Hematopoietic multipotent progenitor cell (in vitro differentiated cells): ENCODE results near the gene KCTD11. TPM values are rescaled to one million over a fixed set of nuclear protein-coding genes. Genes with fewer than 3 reads are reported as not detected.
A peak's percentile ranks its signal among the peaks of the same experiment; 100 is the strongest.
"Not testable (repeated sequence)": the region's sequence is repeated elsewhere in the genome, so short reads cannot be mapped to it uniquely, and the experiment has no call there.

ENCODE experiments used
- DNase-seq, 3 donors: peaks; one replicate each; pipeline ENCODE4 v3.0.0-alpha.2; 2011 to 2015; ENCODE audit warnings: low read depth in 2 of 3, low spot score in 2 of 3
- total RNA-seq: library from RNA; depleted of rRNA; stranded (reverse); fragments of >200 nt; gene quantifications from one replicate; pipeline ENCODE4 v1.2.3, GENCODE V29; 2012

KCTD11 gene
- total RNA-seq, 1 donor: 5.1 TPM

DNA sequence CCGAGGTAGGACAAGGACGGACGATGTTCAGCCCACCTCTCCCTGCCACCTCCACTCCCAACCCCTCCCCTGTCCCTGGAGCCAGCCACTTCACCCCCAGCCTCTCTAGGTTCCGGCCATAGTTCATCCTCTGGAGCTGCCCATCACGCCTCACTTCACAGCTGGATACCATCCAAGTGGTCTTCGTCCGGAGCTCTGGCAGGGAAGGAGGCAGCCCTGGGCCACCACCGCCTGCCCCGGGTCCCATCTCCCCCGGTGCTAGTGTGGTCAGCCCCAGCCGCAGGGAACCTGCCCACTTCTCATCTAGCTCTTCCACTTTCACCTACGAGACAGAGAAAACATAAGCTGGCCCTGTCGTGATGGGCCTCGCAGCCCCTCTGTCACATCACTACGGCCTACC lies 30.5 kb upstream of the KCTD11 start:
- no peak for DNase-seq

DNA sequence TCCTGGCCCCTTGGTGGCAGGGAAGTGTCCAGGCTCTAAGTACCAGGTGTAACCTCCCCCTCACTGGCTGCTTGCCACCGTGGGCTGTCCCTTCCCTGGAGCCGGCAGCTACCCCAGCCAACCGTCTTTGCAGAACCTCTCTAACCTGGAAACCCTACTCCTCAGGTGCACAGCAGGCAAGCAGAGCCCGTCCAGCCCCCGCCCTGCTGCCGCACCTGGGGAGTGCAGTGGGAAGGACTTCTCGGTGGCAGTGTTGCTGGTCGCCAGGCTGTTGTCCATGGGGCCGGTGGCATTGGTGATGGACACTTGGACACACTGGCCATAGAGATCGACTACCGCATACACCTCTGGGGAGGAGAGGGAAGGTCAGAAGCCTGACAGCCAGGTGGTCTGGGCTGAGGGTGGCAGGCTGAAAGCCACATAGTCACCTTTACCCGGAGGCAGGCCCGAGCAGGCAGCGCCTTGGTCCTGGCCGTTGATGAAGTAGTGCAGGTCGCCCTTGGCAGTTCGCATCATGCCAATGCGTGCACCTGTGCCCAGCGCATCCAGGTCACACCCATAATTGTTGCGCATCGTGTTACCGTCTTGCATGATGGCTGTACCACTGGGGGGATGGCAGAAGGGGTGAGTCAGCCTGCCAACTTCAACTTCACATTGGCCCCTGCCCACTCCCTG lies 29.3 kb upstream of the KCTD11 start:
- no peak for DNase-seq

DNA sequence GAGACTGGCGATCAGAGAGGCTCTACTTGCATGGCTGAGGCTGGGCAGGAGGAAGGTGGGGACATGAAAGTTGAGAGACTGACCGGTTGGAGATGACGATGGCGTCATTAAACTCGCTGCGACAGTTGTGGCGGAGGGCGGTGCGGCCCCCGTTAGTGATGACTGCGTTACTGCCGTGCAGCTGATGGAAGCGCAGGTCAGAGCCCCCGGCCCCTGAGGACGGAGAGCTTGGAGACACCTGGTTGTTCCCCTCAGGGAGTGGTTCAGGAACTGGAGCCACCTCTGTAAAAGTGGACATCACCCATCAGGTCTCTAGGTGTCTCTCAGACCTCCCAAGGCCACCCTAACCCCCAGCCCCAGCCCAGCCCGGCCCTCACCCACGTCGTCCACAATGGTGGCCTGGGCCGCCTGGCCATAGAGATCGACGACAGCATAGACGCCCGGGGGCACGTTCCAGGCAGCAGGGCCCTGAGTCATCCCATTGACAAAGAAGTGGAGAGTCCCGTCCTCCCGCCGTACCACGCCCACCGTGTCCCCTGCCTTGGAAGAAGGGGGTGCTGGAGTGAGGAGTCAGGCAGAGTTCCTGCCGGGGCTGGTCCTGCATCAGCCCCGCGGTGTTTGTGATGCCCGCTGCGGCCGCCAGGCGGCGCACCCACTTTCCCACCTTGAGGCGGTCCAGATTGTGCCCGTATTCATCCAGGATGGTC lies 28.1 kb upstream of the KCTD11 start:
- DNase-seq: peak; percentile 47 to 49 (median 48)

DNA sequence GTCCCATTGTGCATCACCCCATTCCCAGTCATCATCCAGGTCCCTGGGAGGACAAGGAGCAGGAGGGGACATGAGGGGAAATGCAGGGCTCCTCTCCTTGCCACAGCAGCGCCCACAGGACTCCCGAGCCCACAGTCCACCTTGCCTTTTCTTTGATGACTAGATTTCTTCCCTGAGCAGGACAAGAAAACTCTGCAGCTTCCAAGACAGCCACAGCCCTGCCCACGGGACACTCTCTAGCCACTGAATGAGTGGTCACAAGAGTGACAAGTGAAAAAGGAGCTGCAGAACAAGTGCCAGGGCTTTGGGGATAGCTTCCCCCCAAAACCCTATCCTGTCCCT lies 27.6 kb upstream of the KCTD11 start:
- no peak for DNase-seq

DNA sequence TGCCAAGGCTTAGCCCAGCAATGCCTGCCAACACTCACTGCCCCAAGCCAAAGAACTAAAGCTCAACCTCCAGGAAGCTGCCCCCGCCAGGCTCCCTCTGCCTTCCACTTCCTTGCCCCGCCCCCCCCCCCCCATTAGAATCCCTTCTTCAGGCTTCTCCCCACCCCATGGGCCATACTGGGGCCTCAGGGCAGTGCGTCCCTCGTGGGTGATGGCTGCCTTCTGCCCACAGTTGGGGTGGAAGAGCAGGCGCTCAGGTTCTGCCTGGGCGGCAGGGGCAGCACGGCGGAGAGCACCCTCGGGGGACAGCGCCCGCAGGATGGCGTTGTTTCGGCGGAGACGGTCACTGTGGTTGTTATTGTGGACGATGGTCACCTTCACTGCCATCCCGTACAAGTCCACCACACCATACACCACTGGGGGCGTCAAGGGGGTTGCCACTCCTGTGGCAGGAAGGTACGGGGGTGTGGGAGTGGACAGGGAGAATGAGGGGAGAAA lies 26.9 kb upstream of the KCTD11 start:
- DNase-seq: no peak

DNA sequence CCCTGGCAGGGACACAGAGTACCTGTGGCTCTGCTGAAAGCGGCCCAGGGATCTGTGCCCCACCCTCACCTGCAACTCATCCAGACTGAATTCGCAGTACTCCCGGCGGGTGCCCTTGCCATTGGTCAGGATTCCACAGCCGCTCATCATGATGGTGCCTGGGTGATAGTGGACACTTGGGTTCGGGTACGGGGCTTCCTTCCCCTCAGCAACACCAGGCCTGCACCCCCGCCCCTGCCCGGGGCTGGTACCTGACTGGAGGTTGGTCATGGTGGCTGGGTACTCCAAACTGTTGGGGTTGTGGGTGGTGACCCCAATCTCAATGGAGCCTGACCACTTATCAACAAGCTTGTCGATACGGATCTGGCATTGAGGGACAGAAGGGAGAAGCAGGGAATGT lies 25.8 kb upstream of the KCTD11 start:
- no peak for DNase-seq

DNA sequence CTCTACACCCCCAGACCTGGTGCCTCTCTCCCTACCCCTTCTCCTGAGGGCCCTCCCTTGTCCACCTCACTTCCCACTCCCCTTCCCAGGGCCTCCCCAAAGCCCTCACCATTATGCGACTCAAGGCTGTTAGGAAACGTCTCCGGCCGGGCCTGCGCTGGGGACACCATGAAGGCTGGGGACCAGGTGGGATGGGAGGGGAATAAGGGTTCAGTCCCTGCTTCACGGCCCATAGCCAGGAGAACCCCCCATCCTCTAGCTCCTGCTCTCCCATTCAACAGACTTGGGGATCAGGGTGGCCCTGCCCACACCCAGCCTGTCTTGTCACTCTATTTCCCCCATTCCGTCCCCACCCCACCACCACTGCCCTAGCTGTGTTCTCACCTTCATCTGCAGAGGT lies 24.9 kb upstream of the KCTD11 start:
- DNase-seq: no peak

DNA sequence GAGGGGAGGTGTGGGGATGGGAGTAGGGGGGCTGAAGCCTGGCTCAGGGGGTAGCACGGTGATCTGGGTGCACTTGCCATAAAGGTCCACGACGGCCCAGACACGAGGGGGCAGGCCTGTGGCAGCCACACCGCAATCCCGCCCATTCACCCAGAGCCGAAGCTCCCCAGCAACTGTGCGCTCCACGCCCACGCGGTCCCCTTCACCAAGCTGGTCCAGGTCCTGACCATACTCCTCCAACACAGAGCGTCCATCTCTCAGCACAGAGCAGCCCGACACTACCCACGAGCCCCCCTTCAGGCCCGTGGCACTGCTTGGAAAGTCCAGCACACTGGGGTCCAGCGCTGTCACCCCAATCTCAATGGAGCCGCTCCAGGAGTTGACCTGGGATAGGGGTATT lies 24.5 kb upstream of the KCTD11 start:
- no peak for DNase-seq

DNA sequence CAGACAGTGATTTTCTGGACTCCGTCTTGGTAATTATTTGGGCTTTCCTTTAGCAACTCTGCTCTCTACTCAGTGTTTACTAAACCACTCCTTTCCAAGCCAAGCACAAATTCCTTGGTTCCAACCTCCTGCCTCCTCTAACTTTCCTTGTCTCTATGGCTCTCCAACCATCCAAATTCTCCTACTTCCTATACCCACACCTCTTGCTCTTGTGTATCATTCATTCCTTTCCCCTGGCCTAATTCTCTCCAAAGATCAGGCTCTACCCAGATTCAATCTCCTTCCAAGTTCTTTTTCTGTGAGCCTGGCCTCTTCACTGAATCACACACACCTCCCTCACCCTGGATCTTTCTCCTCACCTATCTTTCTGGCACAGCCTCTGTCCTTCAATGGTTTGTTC lies 24.0 kb upstream of the KCTD11 start:
- DNase-seq: no peak

DNA sequence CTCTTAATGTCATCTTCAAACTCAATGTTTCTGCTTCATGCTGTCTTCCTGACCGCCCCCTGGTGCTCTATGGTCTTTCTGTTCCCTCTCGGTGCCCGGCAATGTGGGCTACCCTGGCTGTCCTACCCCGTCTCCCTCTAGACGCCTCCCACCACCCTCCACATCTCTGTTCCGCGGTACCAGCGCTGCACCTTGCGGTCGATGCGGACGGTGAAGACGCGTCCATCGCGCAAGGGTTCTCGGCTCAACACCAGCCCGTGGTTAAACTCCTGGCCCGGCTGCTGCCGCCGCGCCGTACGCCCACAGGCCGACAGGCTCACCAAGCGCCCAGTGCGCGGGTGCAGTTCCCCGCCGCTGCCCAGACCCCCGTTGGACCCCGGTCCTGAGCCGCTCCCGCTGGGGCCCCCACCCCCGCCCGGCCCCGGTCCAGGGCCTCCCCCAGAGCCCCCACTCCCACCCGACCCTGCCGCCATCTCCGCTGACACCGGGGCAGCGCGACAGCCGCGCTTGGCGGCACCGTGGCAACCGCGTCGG lies 23.1 kb upstream of the KCTD11 start, which contains the start of gene NEURL4:
Gene NEURL4 (minus strand): TSS at position 496 of the 534 bp plus-strand sequence. CDS start 23 bp downstream, at position 473.
- DNase-seq: peak in 2 of 3 donors; percentile 34 to 46

DNA sequence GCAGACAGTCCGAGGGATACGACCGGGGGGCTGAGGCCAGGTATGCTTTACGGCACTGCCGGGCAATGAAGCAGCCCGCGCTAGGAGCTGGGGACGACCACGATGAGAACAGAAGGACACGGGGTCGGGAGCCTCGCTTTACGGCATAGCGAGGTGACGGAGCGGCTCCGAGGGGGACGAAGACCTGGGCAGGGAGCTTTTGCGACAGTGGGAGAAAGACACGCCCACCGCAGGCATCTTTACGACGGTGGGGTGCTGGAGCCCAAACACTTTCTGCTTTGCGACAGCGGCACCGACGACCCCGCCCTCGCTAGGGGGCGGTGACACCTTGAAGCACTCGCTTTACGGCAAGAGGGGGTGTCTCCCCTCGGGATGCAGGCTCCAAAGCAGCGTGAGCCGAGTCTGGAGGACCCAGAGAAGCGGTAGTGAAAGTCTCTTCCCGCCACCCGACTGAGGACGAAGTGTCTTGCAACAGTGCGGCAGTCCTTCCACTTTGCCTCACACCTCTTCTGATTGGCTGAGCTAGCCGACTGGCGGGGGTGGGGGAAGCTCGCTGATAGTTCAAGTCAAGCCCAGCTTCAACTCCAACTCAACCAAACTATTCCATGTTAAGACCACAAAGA lies 22.5 kb upstream of the KCTD11 start:
- peak; percentile 93 to 99 (median 99) for DNase-seq

DNA sequence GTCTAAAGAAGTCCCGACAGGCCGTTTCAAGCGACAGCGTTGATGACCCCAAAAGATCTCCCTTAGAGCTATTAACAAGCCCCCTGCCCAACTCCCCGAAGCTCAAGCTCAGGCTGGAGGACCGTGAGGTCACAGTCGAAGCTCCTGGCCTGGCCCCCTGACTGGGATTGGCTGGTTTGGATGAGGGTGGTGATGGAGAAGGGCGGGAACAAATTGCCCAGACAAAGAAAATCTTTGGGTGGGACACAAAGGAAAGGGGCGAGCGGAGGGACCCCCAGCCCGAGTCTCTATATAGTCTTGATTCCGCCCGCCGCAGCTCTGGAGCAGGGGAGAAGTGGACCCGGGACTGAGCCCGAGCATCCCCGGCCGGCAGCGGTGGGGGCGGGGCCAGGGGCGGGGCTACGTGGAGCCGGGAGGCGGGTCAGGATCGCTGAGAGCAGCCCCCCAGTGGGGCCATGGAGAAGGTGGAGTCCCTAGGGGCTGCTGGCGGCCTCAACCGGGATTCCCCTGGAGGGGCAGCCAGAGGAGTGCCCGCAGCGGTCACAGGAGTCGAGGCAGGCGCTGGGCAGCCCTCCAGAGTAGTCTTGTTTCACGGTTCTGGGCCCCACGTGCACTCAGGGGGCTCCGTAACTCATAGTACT lies 21.8 kb upstream of the KCTD11 start:
- DNase-seq: peak in 2 of 3 donors; percentile 80 to 90

DNA sequence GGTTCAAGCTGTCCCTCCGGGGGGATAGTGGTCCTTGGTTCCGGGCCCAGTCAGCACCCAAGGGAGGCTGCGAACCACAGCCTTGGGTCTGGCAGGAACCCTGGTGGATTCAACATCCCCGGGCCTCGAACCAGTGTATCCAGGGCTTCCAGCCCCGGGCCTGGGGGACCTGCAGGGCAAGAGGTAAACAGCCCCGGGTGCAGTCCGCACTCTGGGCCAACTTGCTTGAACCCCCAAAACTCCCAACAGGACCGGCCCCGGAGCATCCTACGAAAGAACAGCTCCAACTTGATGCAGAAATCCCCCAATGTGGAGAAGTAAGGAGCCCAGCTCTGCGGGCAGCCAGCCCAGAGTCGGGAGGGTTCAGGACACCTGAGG lies 21.3 kb upstream of the KCTD11 start:
- no peak for DNase-seq

DNA sequence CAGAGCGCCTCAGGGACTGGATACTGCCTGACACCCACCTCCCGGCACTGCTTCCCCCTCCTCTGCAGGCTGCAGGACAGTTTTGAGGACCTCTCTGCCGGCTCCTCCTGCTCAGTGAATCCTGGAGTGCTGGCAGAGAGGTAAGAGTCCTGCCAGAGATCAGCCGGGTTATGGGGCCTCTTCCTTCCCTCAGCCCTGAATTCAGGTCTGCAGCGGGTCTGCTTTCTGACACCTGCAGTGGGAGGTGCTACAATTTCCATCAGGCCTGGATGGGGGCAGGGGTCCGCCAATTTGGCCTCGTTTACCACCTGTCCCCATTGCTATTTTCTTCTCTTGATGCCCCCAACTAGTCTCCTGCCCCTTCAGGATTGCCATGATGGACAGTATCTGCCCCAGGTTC lies 19.9 kb upstream of the KCTD11 start:
- no peak for DNase-seq

DNA sequence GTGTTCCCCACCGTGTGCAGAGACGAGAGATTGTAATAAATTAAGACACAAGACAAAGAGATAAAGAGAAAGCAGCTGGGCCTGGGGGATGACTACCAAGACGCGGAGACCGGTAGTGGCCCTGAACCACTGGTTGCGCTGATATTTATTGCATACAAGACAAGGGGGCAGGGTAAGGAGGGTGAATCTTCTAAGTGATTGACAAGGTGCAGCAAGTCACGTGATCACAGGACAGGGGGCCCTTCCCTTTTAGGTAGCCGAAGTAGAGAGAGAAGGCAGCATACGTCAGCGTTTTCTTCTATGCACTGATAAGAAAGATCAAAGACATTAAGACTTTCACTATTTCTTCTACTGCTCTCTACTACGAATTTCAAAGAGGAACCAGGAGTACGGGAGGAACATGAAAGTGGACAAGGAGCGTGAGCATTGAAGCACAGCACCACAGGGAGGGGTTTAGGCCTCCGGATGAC lies 19.3 kb upstream of the KCTD11 start:
- not testable (repeated sequence) for DNase-seq

DNA sequence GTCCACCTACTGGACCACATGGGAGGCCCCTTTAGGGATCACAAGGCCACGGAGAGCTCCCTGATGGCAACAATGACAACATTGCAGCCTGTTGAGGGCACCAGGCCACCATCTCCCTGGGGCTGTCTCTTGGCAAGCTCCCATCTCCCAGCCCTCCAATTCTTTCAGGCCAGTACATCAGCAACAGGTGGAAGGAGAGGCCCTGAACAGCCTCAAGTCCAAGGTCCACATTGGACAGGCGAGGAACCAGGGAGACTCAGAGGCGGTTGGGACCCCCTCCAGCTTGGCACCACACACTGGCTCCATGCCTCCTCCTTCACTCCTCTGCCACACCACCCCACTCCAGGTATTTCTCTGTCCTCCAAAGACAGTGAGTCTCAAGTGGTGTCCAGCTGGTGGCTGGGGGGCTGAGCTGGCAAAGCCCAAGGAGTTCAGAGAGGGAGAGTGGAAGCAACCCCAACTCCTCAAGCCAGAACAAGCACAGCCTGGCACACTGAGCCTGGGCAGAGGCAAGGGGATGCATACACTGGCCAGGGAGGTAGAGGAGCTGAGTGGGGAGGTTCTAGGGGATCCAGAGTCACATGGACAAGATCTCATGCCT lies 16.9 kb upstream of the KCTD11 start:
- no peak for DNase-seq

DNA sequence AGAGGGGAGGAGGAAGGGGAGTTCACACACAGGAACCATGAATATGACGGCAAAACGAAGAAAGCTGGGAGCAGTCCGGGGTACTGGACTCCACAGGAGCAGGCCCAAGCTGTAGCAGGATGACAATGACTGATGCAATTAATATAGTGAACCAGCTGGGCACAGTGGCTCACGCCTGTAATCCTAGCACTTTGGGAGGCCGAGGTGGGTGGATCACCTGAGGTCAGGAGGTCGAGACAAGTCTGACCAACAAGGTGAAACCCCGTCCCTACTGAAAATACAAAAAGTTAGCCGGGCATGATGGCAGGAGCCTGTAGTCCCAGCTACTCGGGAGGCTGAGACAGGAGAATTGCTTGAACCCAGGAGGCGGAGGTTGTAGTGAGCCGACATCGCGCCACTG lies 16.2 kb upstream of the KCTD11 start:
- not testable (repeated sequence) for DNase-seq

DNA sequence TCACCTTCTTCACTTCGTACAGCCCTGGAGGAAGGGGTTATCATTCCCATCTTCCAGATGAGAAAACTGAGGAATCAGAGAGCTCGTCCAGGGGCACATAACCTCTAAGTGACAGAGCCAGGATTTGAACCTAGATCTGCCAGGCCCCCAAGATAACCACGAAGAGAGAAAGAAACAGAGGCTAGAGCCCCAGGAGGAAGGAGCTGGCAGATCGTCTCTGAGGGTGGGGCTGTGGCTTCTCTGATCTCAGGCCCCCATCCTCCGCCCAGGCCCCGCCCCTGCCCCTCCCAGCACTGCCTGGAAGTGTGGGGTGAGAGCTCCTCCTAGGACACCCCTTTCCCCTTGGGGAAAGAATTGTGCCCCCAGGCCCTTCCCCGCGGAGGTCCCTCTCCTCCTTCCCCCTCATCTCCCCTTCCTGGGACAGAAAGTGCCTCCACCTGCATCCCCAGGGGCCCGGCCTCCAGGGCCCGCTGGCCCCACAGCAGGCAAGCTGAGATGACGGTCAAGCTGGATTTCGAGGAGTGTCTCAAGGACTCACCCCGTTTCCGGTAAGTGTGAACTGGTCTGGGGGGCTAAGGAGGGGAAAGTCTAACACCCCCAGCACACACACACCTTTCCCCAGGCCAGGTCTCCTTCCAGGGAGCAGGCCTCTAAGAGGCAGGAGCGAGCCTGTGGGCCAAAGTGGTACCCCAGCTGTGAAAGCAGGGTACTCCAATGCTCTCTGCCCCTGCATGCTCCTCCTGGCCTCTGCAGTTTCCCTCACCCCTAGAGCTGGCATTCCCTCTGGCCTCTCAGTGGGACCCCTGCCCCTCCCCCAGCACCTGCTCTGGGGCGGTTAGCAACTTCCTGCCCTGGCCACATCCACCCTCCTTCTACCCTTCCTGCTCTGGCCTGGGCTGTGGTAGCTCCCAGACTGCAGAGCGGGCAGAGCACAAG lies 15.5 kb upstream of the KCTD11 start, which contains the start of gene ACAP1:
Gene ACAP1 (plus strand): TSS at position 290 of the 936 bp plus-strand sequence. CDS start 206 bp downstream, at position 496.
- peak in 2 of 3 donors; percentile 53 to 67 for DNase-seq

DNA sequence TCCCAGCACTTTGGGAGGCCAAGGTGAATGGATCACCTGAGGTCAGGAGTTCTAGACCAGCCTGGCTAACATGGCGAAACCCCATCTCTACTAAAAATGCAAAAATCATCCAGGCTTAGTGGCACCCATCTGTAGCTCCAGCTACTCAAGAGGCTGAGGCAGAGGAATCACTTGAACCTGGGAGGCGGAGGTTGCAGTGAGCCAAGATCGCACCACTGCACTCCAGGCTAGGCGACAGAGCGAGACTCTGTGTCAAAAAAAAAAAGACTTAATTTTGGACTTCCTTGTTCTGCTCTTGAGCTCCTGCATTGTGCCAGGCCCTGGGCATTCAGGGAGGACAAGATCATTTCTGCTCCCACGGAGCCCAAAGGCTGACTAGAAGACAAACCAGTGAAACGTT lies 14.4 kb upstream of the KCTD11 start:
- not testable (repeated sequence) for DNase-seq
